ENCODE measurements around the gene ACADSB.

Gene ACADSB

GRCh38 chr10:123008355-123009104 lies at the start of gene ACADSB, which contains the start of gene IKZF5:
ACADSB (plus strand) TSS chr10:123009006; CDS start chr10:123009030, 24 bp downstream.
IKZF5 (minus strand) TSS chr10:123008795; CDS start chr10:122998625, 10,170 bp downstream.
- peak; percentile 98 for DNase-seq

GRCh38 chr10:122962405-122962804 lies 46.4 kb upstream of the ACADSB start:
- DNase-seq: no peak

- no peak for DNase-seq
These were observed 41.9 kb upstream of the ACADSB start for GRCh38 chr10:122966879-122967278.

- DNase-seq: no peak
These were observed 40.1 kb upstream of the ACADSB start for GRCh38 chr10:122968698-122969097.

GRCh38 chr10:122974023-122974422 lies 34.8 kb upstream of the ACADSB start:
- no peak for DNase-seq

- no peak for DNase-seq
These were observed 34.2 kb upstream of the ACADSB start for GRCh38 chr10:122974543-122975064.

GRCh38 chr10:122980209-122981065 lies 28.4 kb upstream of the ACADSB start, which contains the start of gene PSTK:
PSTK (plus strand) TSS chr10:122980401; CDS start chr10:122980480, 79 bp downstream.
- peak; percentile 91 for DNase-seq

GRCh38 chr10:122981066-122981464 lies 27.7 kb upstream of the ACADSB start:
- no peak for DNase-seq

- no peak for DNase-seq
These were observed 24.9 kb upstream of the ACADSB start for GRCh38 chr10:122983898-122984297.

- no peak for DNase-seq
These were observed 24.1 kb upstream of the ACADSB start for GRCh38 chr10:122984708-122985107.

GRCh38 chr10:122986335-122986734 lies 22.5 kb upstream of the ACADSB start:
- no peak for DNase-seq

GRCh38 chr10:122988501-122988900 lies 20.3 kb upstream of the ACADSB start:
- DNase-seq: no peak

GRCh38 chr10:122990278-122990677 lies 18.5 kb upstream of the ACADSB start:
- DNase-seq: no peak

- DNase-seq: no peak
These were observed 16.7 kb upstream of the ACADSB start for GRCh38 chr10:122992031-122992585.

- DNase-seq: no peak
These were observed 14.9 kb upstream of the ACADSB start for GRCh38 chr10:122993797-122994336.

- no peak for DNase-seq
These were observed 12.9 kb upstream of the ACADSB start for GRCh38 chr10:122995936-122996335.

- no peak for DNase-seq
These were observed 10.9 kb upstream of the ACADSB start for GRCh38 chr10:122997864-122998263.

GRCh38 chr10:122998360-122998917 lies 10.4 kb upstream of the ACADSB start:
- no peak for DNase-seq

GRCh38 chr10:122998934-122999333 lies 9.9 kb upstream of the ACADSB start:
- no peak for DNase-seq

- no peak for DNase-seq
These were observed 9.5 kb upstream of the ACADSB start for GRCh38 chr10:122999347-122999746.

GRCh38 chr10:123000155-123000554 lies 8.7 kb upstream of the ACADSB start:
- no peak for DNase-seq

GRCh38 chr10:123001370-123001769 lies 7.4 kb upstream of the ACADSB start:
- no peak for DNase-seq

GRCh38 chr10:123004298-123004697 lies 4.5 kb upstream of the ACADSB start:
- DNase-seq: no peak
